ENCODE results near the gene ADGRD1. TPM values are rescaled to one million over a fixed set of nuclear protein-coding genes. Genes with fewer than 3 reads are reported as not detected.

ADGRD1 gene
- total and polyA plus RNA-seq, 7 donors, result 0.46 to 22.5 (median 7.2) TPM

- H3K27me3 ChIP-seq, result peaks cover 0 to 11% (median 0%) of the 10 kb centered on the region in 3 donors
- peak overlapping the region in 3 of 4 donors; percentile 12 to 69 (median 31) for H3K27ac ChIP-seq
- no peak overlapping the region for H3K4me3 ChIP-seq
- no peak for DNase-seq
- peaks cover 0 to 19% (median 8%) of the 10 kb centered on the region in 4 donors for H3K4me1 ChIP-seq
- 86% methylated on average over 15 of the region's 15 CpGs for WGBS, 2 donors
- no peaks in the 10 kb centered on the region for H3K36me3 ChIP-seq
- peaks cover 0 to 8% (median 0%) of the 10 kb centered on the region in 4 donors for H3K9me3 ChIP-seq
- intact Hi-C loops (cut with DNase I), result no loop called here
- TF ChIP-seq POLR2A (IDR thresholded peaks at IDR 0.05) (no peak), EP300 (IDR thresholded peaks at IDR 0.05) (no peak), POLR2AphosphoS5 (IDR thresholded peaks at IDR 0.05) (peak in 1 of 4 donors; percentile 3)
- TF ChIP-seq, protein P1, sequence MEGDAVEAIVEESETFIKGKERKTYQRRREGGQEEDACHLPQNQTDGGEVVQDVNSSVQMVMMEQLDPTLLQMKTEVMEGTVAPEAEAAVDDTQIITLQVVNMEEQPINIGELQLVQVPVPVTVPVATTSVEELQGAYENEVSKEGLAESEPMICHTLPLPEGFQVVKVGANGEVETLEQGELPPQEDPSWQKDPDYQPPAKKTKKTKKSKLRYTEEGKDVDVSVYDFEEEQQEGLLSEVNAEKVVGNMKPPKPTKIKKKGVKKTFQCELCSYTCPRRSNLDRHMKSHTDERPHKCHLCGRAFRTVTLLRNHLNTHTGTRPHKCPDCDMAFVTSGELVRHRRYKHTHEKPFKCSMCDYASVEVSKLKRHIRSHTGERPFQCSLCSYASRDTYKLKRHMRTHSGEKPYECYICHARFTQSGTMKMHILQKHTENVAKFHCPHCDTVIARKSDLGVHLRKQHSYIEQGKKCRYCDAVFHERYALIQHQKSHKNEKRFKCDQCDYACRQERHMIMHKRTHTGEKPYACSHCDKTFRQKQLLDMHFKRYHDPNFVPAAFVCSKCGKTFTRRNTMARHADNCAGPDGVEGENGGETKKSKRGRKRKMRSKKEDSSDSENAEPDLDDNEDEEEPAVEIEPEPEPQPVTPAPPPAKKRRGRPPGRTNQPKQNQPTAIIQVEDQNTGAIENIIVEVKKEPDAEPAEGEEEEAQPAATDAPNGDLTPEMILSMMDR (IDR thresholded peaks at IDR 0.05), result no peak
Observed at GRCh38 chr12:130920119-130920703, 33.5 kb upstream of the ADGRD1 start.

GRCh38 chr12:130920723-130921381 lies 32.9 kb upstream of the ADGRD1 start:
- 30 to 56% methylated on average over 8 of the region's 8 CpGs for WGBS, 2 donors
- H3K4me3 ChIP-seq, result no peak overlapping the region
- no peaks in the 10 kb centered on the region for H3K36me3 ChIP-seq
- H3K27me3 ChIP-seq, result peaks cover 0 to 7% (median 0%) of the 10 kb centered on the region in 3 donors
- DNase-seq, result peak; percentile 92
- peaks cover 0 to 25% (median 8%) of the 10 kb centered on the region in 4 donors for H3K4me1 ChIP-seq
- peaks cover 0 to 8% (median 0%) of the 10 kb centered on the region in 4 donors for H3K9me3 ChIP-seq
- H3K27ac ChIP-seq, result peak overlapping the region in 3 of 4 donors; percentile 19 to 69 (median 37)
- intact Hi-C loops (cut with DNase I), result no loop called here
- TF ChIP-seq POLR2A (IDR thresholded peaks at IDR 0.05), result no peak
- peak; percentile 43 to 66 (median 58) for TF ChIP-seq POLR2AphosphoS5 (IDR thresholded peaks at IDR 0.05)
- TF ChIP-seq, protein P1 (IDR thresholded peaks at IDR 0.05), result no peak
- TF ChIP-seq EP300 (IDR thresholded peaks at IDR 0.05), result no peak

- Histone ChIP-seq H3K27ac (peak overlapping the region in 3 of 4 donors; percentile 4 to 69 (median 37)), H3K36me3 (no peaks in the 10 kb centered on the region), H3K27me3 (peaks cover 0 to 1% (median 0%) of the 10 kb centered on the region in 3 donors), H3K4me1 (peaks cover 0 to 20% (median 4%) of the 10 kb centered on the region in 4 donors), H3K9me3 (peaks cover 0 to 8% (median 0%) of the 10 kb centered on the region in 4 donors), H3K4me3 (no peak overlapping the region)
- TF ChIP-seq, protein P1 (IDR thresholded peaks at IDR 0.05), result no peak
- TF ChIP-seq POLR2AphosphoS5 (IDR thresholded peaks at IDR 0.05), result peak in 2 of 4 donors; percentile 16 to 50
- DNase-seq, result no peak
- intact Hi-C loops (cut with DNase I), result no loop called here
- WGBS, 2 donors, result 65 to 67% methylated on average over 4 of the region's 4 CpGs
Observed at GRCh38 chr12:130922511-130922953, 31.2 kb upstream of the ADGRD1 start.

DNA sequence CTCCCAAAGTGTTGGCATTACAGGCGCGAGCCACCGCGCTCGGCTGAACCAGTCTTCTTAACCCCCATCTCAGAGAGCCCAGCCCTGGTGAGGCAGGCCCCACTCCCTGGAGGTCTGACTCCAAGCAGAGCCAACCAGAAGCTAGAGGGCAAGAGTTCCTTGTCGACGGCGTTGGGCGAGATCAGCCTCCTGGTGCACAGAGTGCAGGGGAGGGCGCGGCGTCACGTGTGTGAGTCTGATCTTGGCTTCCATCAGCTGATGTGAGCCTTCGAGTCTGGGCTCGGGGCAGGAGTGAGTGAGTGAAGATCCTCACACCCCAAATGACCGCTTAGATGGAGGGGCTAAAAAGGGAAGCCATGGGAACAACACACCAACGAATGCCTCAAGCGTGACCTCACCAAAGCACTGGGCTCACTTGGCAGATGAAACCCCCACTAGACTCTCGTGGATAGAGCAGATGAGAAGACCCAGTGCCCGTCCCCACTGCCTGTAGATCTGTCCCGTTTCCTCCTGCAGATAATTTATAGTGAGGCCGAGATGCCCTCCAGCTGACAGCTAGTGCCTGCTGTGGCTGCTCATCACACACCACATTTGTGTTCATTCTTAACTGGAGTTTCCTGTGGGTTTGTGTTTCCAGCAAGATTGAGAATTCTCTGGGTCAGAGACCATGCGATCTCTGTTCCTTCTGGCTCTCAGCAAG lies 28.6 kb upstream of the ADGRD1 start:
- no peak overlapping the region for H3K4me3 ChIP-seq
- peaks cover 0 to 8% (median 0%) of the 10 kb centered on the region in 4 donors for H3K9me3 ChIP-seq
- peak overlapping the region in 3 of 4 donors; percentile 32 to 60 (median 54) for H3K27ac ChIP-seq
- H3K27me3 ChIP-seq, result peaks cover 0 to 11% (median 0%) of the 10 kb centered on the region in 3 donors
- no peak for DNase-seq
- H3K4me1 ChIP-seq, result peaks cover 0 to 27% (median 10%) of the 10 kb centered on the region in 4 donors
- no peaks in the 10 kb centered on the region for H3K36me3 ChIP-seq
- no peak for TF ChIP-seq EP300 (IDR thresholded peaks at IDR 0.05)
- no peak for TF ChIP-seq POLR2A (IDR thresholded peaks at IDR 0.05)
- no peak for TF ChIP-seq POLR2AphosphoS5 (IDR thresholded peaks at IDR 0.05)
- TF ChIP-seq, protein P1 (IDR thresholded peaks at IDR 0.05), result no peak
- intact Hi-C loops (cut with DNase I), result no loop called here
- 82 to 84% methylated on average over 23 of the region's 23 CpGs for WGBS, 2 donors
